Activated T-cell treated with anti-CD3 and anti-CD28 coated beads, Interleukin-2, amount 50 U/mL, for 24 hours (primary cell): ENCODE measurements around the gene MYO7B.
"Not testable (repeated sequence)": the region's sequence is repeated elsewhere in the genome, so short reads cannot be mapped to it uniquely, and the experiment has no call there.

Experiments
- DNase-seq: peaks from one replicate; pipeline ENCODE4 v3.0.0-alpha.2; 2020
- H3K27ac Mint-ChIP-seq: 2 replicates; pipeline ENCODE4 v1.8.0; 2020; ENCODE audit warnings: mild to moderate bottlenecking, mixed read lengths
- H3K27me3 Mint-ChIP-seq: 2 replicates; pipeline ENCODE4 v1.8.0; 2020; ENCODE audit warnings: mixed read lengths
- H3K36me3 Mint-ChIP-seq: 2 replicates; pipeline ENCODE4 v1.8.0; 2020; ENCODE audit warnings: low read depth, mixed read lengths
- H3K4me1 Mint-ChIP-seq: 2 replicates; pipeline ENCODE4 v1.8.0; 2020; ENCODE audit warnings: low read depth, mixed read lengths
- H3K4me3 Mint-ChIP-seq: 2 replicates; pipeline ENCODE4 v1.8.0; 2020; ENCODE audit warnings: mild to moderate bottlenecking, moderate library complexity, mixed read lengths
- H3K9me3 Mint-ChIP-seq: 2 replicates; pipeline ENCODE4 v1.8.0; 2020; ENCODE audit warnings: mixed read lengths

MYO7B gene

GRCh38 chr2:127569666-127570065, 34.2 kb downstream of the MYO7B start:
- Mint-ChIP-seq H3K9me3 (no peaks in the 10 kb centered on the region), H3K27ac (no peak overlapping the region), H3K4me1 (no peaks in the 10 kb centered on the region), H3K27me3 (no peaks in the 10 kb centered on the region), H3K4me3 (no peak overlapping the region), H3K36me3 (no peaks in the 10 kb centered on the region)
- DNase-seq, result no peak

- no peak overlapping the region for H3K27ac Mint-ChIP-seq
- H3K9me3 Mint-ChIP-seq, result no peaks in the 10 kb centered on the region
- no peaks in the 10 kb centered on the region for H3K36me3 Mint-ChIP-seq
- H3K4me1 Mint-ChIP-seq, result peaks cover 5% of the 10 kb centered on the region
- no peak for DNase-seq
- no peak overlapping the region for H3K4me3 Mint-ChIP-seq
- no peaks in the 10 kb centered on the region for H3K27me3 Mint-ChIP-seq
Observed at GRCh38 chr2:127570282-127571250, 35.1 kb downstream of the MYO7B start.

GRCh38 chr2:127572352-127572751, 36.9 kb downstream of the MYO7B start:
- DNase-seq, H3K4me3 Mint-ChIP-seq, H3K9me3 Mint-ChIP-seq, H3K27me3 Mint-ChIP-seq, H3K27ac Mint-ChIP-seq, H3K36me3 Mint-ChIP-seq: not testable (repeated sequence)
- H3K4me1 Mint-ChIP-seq, result peaks cover 12% of the 10 kb centered on the region

- Mint-ChIP-seq H3K27ac (no peak overlapping the region), H3K27me3 (no peaks in the 10 kb centered on the region), H3K9me3 (no peaks in the 10 kb centered on the region), H3K4me1 (peaks cover 12% of the 10 kb centered on the region), H3K4me3 (no peak overlapping the region), H3K36me3 (no peaks in the 10 kb centered on the region)
- DNase-seq, result no peak
Observed at GRCh38 chr2:127572841-127573240, 37.4 kb downstream of the MYO7B start.

GRCh38 chr2:127573298-127573697, 37.8 kb downstream of the MYO7B start:
- Mint-ChIP-seq H3K9me3 (no peaks in the 10 kb centered on the region), H3K36me3 (no peaks in the 10 kb centered on the region), H3K4me3 (no peak overlapping the region), H3K27me3 (no peaks in the 10 kb centered on the region), H3K4me1 (peaks cover 12% of the 10 kb centered on the region), H3K27ac (no peak overlapping the region)
- no peak for DNase-seq

GRCh38 chr2:127573771-127574170, 38.3 kb downstream of the MYO7B start:
- H3K4me1 Mint-ChIP-seq, result peaks cover 12% of the 10 kb centered on the region
- H3K4me3 Mint-ChIP-seq, result no peak overlapping the region
- no peaks in the 10 kb centered on the region for H3K9me3 Mint-ChIP-seq
- H3K27me3 Mint-ChIP-seq, result no peaks in the 10 kb centered on the region
- H3K36me3 Mint-ChIP-seq, result no peaks in the 10 kb centered on the region
- H3K27ac Mint-ChIP-seq, result no peak overlapping the region
- no peak for DNase-seq

- H3K4me1 Mint-ChIP-seq, result peaks cover 12% of the 10 kb centered on the region
- no peaks in the 10 kb centered on the region for H3K9me3 Mint-ChIP-seq
- H3K27ac Mint-ChIP-seq, result no peak overlapping the region
- H3K27me3 Mint-ChIP-seq, result no peaks in the 10 kb centered on the region
- peak; percentile 20 for DNase-seq
- no peak overlapping the region for H3K4me3 Mint-ChIP-seq
- no peaks in the 10 kb centered on the region for H3K36me3 Mint-ChIP-seq
Observed at GRCh38 chr2:127574656-127575055, 39.2 kb downstream of the MYO7B start.

GRCh38 chr2:127575185-127575765, 39.8 kb downstream of the MYO7B start:
- H3K36me3 Mint-ChIP-seq, result no peaks in the 10 kb centered on the region
- H3K4me3 Mint-ChIP-seq, result no peak overlapping the region
- no peaks in the 10 kb centered on the region for H3K9me3 Mint-ChIP-seq
- H3K27me3 Mint-ChIP-seq, result no peaks in the 10 kb centered on the region
- H3K4me1 Mint-ChIP-seq, result peaks cover 12% of the 10 kb centered on the region
- DNase-seq, result no peak
- H3K27ac Mint-ChIP-seq, result no peak overlapping the region

- no peak overlapping the region for H3K27ac Mint-ChIP-seq
- H3K27me3 Mint-ChIP-seq, result no peaks in the 10 kb centered on the region
- peaks cover 12% of the 10 kb centered on the region for H3K4me1 Mint-ChIP-seq
- no peaks in the 10 kb centered on the region for H3K36me3 Mint-ChIP-seq
- no peaks in the 10 kb centered on the region for H3K9me3 Mint-ChIP-seq
- no peak overlapping the region for H3K4me3 Mint-ChIP-seq
- no peak for DNase-seq
Observed at GRCh38 chr2:127575941-127576432, 40.5 kb downstream of the MYO7B start.

GRCh38 chr2:127576433-127577207, 41.1 kb downstream of the MYO7B start:
- H3K4me3 Mint-ChIP-seq, result no peak overlapping the region
- no peak for DNase-seq
- H3K9me3 Mint-ChIP-seq, result no peaks in the 10 kb centered on the region
- H3K27ac Mint-ChIP-seq, result no peak overlapping the region
- no peaks in the 10 kb centered on the region for H3K36me3 Mint-ChIP-seq
- H3K27me3 Mint-ChIP-seq, result no peaks in the 10 kb centered on the region
- peaks cover 12% of the 10 kb centered on the region for H3K4me1 Mint-ChIP-seq

GRCh38 chr2:127577208-127577475, 41.7 kb downstream of the MYO7B start:
- Mint-ChIP-seq H3K27me3 (no peaks in the 10 kb centered on the region), H3K4me3 (no peak overlapping the region), H3K36me3 (no peaks in the 10 kb centered on the region), H3K9me3 (no peaks in the 10 kb centered on the region), H3K4me1 (peaks cover 12% of the 10 kb centered on the region), H3K27ac (no peak overlapping the region)
- DNase-seq, result peak; percentile 16

- no peak overlapping the region for H3K4me3 Mint-ChIP-seq
- no peak for DNase-seq
- no peaks in the 10 kb centered on the region for H3K27me3 Mint-ChIP-seq
- no peak overlapping the region for H3K27ac Mint-ChIP-seq
- H3K9me3 Mint-ChIP-seq, result no peaks in the 10 kb centered on the region
- no peaks in the 10 kb centered on the region for H3K36me3 Mint-ChIP-seq
- peaks cover 12% of the 10 kb centered on the region for H3K4me1 Mint-ChIP-seq
Observed at GRCh38 chr2:127577503-127577902, 42.0 kb downstream of the MYO7B start.

- Mint-ChIP-seq H3K27ac (no peak overlapping the region), H3K4me3 (no peak overlapping the region)
Observed at GRCh38 chr2:127577973-127578372, 42.5 kb downstream of the MYO7B start.

GRCh38 chr2:127578411-127578810, 42.9 kb downstream of the MYO7B start:
- Mint-ChIP-seq H3K27me3 (no peaks in the 10 kb centered on the region), H3K36me3 (no peaks in the 10 kb centered on the region), H3K9me3 (no peaks in the 10 kb centered on the region), H3K4me3 (no peak overlapping the region), H3K27ac (no peak overlapping the region), H3K4me1 (peaks cover 12% of the 10 kb centered on the region)
- DNase-seq, result no peak

More at GRCh38 chr2:127577973-127578372, 42.5 kb downstream of the MYO7B start:
- no peak for DNase-seq
- Mint-ChIP-seq H3K27me3 (no peaks in the 10 kb centered on the region), H3K4me1 (peaks cover 12% of the 10 kb centered on the region), H3K9me3 (no peaks in the 10 kb centered on the region), H3K36me3 (no peaks in the 10 kb centered on the region)

- no peak for DNase-seq
- Mint-ChIP-seq H3K27me3 (no peaks in the 10 kb centered on the region), H3K27ac (no peak overlapping the region), H3K4me3 (no peak overlapping the region), H3K36me3 (no peaks in the 10 kb centered on the region), H3K9me3 (no peaks in the 10 kb centered on the region), H3K4me1 (peaks cover 12% of the 10 kb centered on the region)
Observed at GRCh38 chr2:127579231-127579630, 43.7 kb downstream of the MYO7B start.
